ENCODE data around the gene LTB4R2. TPM values are rescaled to one million over a fixed set of nuclear protein-coding genes. Genes with fewer than 3 reads are reported as not detected.

LTB4R2 gene
- total RNA-seq, 1 donor from 2014 or later = 8.2 TPM

DNA sequence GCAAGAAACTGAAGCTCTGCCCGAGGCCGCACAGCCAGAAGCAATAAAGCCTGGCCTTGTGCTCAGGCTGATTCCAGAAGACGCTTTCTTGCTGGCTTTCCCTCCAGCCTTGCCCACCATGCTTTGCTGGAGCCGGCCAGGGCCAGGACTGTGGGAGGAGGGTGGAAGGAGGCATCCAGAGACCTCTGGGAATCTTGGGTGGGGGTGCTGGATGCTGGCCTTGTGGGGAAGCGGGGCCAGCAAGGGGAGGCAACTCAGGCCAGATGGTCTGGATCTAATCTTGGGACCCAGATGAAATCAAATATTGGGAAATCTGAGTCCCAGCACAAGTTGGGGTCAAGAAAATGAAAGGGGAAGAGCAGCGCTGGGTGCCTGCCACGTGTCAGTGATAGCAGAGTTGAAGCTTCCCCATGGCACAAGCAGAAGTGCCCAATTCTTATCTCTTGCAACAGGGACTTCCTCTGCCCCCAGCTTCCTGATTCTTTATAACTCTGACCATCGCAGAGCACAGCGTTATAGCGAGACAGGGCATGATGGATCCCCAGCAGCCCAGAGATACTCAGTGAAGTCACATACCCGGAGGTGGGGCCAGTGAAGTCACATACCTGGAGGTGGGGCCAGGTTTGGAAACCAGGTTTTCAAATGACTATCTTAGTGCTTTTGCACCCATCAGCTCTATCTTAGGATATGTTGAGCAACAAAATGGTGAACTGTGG, 32.2 kb upstream of the LTB4R2 start:
- DNase-seq (ENCODE audit: low spot score) = no peak

DNA sequence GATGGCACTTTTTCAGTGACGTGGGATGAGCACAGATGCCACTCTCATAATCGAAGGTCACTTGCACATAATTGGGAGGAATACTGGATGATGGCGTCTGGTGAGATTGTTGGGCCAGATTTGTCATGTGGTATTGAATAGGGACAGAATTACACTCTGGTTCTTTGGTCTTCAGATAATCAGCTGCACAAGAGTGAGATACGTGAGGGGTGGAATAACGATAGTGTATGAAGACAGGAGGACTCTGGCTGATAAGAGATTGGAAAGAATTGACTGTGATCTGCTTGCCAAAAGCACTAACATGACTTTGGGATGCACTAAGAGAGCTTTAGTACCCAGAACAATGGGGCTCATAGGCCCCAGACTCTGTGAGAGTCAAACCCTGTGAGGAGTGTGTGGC, 31.5 kb upstream of the LTB4R2 start:
- DNase-seq (ENCODE audit: low spot score) = no peak

DNA sequence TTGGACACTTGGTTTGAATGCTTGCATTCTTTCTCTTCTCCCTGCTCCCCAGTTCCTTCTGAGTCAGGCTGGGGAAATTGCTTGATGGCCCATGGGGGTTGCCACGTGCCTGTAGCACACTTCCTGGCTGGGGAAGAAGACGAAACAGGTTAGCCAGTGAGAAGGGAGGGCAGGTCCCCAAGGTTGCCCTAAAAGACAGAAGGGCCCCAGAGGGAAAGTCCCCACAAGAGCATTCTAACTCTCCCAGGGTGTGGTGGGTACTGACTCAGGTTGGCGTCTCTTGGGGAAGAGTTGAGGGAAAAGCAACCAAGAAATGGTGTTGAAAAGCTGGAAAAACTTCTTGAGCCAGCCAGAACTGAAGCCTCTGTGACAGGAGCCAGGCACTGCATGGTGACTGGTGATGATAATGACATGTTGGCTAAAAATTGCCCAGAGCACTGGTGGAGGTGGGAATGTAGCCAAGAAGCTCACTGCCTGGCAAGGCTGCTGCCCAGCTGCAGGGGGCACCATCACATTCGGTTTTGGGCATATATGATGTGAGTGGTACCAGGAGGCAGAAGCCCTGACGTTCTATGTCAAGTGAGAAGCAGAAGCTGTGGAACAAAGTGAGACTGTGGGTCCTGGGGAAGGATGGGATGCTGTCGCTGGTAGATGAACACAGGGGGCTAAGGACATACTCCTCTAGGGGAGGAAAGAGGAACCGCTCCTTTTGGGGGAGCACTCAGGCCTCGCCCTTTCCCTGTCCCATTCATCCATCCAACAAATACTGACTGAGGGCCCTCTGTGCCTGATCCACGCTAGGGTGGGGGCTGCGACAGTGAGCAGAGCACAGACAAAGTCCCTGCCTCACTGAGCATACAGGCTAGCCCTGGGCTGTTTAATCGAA, 30.4 kb upstream of the LTB4R2 start:
- no peak for DNase-seq (ENCODE audit: low spot score)

DNA sequence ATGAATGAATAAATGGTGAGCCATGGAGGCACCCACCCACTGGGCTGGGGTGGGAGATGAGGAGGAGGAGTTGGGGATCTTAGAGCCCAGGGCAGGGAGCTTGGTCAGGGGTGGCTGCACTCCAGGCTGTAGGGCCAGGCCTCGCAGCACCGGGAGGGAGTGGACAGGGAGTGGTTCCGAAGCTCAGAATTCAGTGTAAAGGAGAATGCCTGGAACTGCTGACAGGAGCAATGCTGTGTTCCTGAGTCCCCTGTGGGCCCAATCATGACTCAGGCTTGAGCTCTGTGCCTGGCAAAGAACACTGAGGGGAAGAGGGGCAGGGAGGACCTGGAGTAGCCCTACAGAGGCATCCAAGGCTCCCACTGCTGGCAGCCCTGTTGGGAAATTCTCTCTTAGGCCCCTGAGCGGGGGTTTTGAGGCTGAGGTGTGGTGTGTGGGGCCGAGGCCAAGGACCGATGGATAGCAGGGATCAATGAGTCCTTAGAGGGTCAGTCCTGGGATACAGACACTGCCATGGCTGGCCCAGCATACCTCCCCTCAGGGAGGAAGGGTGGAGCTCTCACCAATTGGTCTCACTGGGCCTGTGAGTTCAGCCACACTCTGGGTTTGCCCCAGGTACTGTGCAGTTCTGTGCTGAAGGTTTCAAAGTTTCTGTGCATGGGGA, 29.0 kb upstream of the LTB4R2 start:
- no peak for DNase-seq (ENCODE audit: low spot score)

DNA sequence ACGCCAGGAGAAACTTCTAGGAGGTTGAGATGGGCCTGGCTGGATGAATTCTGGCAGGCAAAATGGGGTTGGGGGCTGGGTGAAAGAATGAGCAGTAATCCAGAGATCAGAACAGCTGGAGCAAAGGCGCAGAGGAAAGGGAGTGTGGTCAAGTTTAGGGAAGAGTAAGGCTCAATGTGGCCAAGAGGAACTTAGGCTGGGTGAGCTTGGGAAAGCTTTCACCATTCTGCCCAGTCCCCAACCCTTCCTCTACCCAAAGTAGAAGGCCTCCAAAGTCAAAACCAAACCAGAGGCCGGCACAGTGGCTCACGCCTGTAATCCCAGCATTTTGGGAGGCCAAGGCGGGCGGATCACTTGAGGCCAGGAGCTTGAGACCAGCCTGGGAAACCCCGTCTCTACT, 28.3 kb upstream of the LTB4R2 start:
- DNase-seq (ENCODE audit: low spot score) = no peak

DNA sequence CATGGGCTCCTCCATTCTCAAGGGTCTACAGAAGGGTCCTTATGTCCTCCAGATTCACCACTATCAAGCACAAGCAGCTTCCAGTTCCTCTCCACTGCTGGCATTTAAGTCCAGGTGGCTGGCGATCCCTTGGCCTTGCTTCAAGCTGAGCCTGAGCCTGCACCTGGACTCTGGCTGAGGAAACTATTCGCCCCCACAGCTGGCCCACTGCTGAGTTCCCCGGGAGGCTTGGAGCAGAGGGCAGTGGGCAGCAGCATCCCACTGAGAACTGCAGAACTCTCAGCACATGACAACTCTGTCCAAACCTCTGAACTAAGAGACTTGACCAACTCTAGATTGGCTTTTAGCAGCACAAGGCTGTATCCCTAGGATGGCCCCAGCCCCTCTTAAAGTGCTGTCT, 27.2 kb upstream of the LTB4R2 start:
- no peak for DNase-seq (ENCODE audit: low spot score)

DNA sequence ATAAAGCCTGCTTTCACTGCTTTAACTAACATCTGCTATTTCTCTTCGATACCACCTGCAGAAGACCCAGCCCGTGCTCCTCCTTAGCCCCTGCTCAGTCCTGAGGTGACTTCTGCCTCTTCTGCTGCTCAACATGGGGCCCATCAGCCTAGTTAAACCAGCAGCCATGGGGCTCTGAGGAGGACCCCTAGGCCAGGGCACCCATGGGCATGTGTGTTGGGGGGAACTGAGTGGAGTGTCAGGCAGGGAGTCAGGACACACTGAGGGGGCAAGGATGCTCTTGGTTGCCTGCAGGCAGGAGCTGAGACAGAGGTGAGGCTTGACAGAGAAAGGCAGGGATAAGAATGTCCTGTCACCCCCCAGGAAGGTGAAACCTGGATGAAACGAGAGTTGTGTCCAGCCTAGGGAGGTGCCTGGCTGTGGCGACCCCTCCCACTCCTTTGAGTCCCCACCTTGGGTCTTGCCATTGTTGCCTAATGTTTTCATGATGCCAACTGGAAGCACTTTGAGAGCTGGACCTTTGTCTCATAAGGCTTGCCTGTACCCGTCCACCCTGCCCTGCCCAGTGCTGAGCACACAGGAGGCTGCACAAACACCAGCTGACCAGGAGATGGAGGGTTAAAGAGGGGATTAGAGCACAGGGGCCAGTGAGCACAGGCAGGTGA, 26.0 kb upstream of the LTB4R2 start:
- no peak for DNase-seq (ENCODE audit: low spot score)

DNA sequence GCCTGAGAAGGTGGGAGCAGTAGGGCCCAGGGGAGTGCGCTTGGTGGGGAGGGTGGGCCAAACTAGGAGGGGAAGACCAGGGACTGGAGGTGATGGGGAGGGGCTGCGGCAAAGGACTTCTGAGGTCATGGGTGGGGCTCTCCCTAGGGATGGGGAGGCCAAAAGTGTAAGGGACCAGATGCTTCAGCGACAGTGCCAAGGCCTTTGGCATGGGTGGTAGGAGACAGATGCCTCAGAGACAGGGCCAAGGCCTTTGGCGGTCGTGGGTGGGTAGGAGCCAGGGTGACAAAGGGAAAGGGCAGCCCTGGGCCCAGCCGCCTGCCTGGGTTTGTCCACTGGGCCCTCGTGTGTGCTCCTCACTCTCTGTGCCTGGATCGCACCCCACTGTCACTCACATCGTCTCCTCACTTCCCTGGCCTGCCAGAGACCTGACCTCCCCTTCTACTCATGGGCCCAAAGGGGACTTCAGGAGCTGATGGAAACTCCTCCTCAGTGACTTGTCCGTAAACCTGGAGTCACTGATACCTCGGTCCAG, 25.4 kb upstream of the LTB4R2 start:
- DNase-seq (ENCODE audit: low spot score) = no peak

DNA sequence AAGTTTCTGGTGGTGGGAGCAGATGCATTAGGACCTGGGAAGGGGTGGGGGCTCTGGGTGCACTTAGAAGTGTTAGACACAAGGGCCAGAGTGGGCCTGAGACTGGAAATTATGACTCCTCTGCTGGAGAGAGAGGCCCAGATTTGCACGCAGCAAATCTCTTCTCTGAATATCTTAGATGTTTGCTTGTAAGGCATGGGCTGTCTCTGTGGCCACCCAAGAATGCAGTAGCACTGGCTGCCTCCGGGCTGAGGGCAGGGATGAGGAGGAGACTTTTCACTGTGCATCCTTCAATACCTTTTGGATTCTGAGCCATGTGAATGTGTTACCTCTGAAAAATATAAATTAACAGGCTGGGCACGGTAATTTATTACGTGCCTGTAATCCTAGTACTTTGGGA, 24.6 kb upstream of the LTB4R2 start:
- DNase-seq (ENCODE audit: low spot score) = no peak

DNA sequence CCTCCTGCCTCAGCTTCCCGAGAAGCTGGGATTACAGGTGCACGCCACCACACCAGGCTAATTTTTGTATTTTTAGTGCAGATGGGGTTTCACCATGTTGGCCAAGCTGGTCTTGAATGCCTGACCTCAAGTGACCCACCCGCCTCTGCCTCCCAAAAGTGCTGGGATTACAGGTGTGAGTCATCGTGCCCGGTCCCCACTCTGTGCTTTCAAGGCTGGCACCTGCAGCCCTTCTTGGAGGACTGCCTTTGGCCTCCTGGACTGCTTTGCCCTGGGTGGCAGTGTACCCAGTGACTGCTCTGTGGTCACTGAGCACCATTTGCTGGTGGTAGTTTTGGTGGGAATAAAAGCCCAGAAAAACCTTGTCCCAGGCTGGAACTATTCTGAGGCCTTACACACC, 22.9 kb upstream of the LTB4R2 start:
- DNase-seq (ENCODE audit: low spot score) = no peak

DNA sequence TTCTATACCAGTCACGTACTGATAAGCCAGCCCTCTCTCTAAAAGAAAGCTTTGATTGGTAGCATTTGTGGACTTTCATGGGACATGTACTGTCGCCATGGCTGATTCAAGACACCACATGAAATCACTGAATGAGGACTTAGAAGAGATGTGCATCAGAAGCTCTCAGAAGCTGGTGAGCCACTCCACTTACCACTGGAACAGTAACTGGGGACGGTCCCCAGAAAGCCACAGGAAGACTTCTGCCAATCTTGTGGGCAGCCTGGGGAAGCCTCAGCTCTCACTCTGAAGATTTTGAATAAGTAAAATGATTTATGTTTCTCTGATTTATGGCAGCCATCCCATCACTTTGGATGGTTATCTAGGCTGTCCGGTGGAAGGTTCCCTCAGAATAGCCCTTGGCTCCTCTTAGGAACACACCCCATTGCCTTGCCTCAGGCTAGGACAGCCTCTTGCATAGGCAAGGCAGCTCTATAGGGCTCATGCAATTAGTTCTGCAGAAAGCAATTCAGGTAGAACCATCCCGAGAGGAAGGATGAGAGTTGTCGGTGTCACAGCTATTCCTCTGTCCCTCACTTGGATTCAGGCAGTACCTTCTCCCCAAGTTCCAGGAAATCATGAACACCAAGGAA, 20.2 kb upstream of the LTB4R2 start:
- DNase-seq (ENCODE audit: low spot score) = no peak

DNA sequence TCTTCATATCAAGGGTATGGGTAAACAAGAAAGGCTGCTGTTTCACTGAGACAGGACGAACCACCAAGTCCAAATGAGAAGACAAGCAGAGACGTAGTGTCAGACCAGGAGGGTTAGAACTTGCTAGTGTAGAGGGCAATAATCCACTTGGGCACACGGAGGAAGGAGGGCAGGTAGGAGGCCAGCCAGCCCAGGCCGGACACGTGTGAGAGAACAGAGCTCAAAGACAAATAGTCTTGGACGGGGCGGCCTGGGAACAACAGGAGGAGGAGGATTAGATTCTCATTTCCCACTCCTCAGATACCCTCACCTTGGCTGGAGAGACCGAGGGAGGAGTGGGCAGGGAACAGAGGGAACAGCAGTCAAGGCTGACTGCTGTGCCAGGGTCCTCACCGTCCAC, 19.2 kb upstream of the LTB4R2 start:
- DNase-seq (ENCODE audit: low spot score) = no peak

DNA sequence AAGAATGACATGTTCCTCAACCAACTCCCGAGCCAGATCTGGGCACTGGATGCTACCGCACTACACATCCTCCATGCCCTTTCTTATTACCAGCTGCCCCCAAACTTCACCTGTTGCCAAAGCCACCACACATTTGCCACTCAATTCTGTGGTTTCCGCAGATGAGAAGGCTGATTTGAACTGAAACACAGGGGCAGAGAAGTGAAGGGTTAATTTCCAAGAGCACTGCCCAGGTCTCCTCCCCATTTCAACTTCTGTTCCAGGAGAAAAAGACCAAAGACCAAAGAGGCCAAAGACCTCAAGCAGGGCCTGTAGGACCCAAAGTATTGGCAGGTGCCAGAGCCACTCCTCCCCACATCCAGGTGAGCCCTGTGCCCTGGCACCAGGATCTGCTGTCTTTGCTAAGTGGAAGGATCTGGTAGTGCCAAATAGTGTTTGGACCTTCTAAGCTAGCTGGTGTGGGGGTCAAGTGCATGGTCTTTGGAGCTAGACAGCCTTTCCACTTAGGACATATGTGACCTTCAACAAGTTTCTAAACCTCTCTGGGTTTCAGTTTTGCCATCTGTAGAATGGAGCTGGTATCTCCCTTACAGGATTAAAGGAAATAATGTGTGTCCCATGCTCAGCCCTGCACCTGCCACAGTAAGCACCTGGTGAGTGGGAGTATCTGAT, 18.4 kb upstream of the LTB4R2 start:
- DNase-seq (ENCODE audit: low spot score) = no peak

DNA sequence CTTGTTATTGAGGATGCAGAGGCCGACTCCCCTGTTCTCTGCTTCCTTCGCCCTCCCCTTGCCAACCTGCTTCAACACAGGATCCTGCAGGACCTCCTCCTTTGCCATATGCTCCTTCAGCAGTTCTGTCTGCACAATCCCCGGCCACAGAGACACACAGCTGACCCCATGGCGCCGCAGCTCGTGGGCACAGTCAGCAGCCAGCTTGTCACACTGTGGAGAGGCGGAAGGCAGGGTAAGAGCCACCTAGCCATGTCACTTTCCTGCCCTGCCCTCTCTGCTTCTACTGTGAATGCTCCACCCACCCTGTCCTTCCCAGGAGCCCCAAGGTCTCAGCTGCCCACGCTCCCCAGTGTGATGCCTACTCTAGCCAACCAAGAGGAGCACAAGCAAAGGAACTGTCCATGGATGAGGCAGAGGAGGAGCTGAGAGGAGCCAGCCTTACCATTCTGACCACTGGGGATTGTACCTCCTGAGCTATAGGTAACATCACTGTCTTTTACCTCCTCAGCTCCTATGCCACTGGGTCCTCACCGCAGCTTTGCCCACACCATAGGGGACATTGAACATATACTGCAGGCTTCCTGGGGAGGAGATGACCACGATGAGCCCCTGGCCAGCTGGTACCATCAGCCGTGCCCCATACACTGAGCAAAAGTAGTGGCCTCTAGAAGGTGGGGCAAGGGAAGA, 17.7 kb upstream of the LTB4R2 start:
- no peak for DNase-seq (ENCODE audit: low spot score)

DNA sequence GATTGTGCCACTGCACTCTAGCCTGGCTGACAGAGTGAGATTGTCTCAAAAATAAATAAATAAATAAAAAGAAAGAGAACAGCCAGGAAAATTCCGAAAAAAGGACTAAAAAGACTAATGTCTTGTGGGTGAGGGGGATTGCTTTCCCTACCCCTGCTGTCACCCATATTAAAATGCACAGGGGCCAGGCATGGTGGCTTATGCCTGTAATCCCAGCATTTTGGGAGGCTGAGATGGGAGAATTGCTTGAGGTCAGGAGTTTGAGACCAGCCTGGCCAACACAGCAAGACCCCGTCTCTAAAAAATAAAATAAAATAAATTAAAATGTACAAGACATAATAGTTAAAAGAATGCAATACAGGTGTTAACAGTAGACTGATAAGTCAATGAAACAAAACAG, 16.4 kb upstream of the LTB4R2 start:
- no peak for DNase-seq (ENCODE audit: low spot score)

DNA sequence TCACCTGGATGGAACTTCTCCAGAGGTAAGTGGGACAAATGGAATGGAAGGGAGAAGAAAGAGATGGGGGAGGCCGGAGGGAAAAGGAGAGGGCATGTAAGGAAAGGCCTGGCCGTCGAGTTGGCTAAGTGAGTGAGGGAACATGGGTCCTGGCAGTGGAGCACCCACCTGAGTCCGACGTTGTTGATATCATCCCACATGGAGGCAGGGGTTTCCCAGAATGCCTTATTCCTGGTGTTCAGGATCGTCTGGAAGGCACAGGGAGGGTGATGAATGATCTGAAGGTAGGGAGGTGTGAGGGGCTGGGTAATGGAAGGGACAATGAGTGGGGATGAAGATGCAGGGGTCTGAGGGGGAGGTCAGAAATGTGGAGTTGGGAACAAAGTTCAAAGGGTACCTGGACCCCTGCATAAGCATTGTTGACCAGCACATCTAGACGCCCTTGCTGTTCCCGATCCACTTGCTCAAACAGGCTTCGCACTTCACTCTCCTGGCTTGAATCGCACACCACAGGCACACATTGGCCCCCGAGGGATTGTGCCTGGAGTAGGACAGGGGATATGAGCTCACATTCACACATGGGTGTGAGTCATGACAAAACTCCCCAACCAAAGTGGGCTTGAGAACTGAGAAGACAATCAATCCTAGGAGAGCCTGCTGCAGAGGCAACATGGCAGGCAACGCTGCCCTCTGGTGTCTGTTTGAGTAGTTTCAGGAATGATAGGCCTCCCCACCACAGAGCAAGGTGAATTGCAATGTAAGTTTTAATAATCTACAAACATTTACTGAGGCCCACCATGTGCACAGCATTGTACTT, 13.4 kb upstream of the LTB4R2 start:
- DNase-seq (ENCODE audit: low spot score) = peak; percentile 63

DNA sequence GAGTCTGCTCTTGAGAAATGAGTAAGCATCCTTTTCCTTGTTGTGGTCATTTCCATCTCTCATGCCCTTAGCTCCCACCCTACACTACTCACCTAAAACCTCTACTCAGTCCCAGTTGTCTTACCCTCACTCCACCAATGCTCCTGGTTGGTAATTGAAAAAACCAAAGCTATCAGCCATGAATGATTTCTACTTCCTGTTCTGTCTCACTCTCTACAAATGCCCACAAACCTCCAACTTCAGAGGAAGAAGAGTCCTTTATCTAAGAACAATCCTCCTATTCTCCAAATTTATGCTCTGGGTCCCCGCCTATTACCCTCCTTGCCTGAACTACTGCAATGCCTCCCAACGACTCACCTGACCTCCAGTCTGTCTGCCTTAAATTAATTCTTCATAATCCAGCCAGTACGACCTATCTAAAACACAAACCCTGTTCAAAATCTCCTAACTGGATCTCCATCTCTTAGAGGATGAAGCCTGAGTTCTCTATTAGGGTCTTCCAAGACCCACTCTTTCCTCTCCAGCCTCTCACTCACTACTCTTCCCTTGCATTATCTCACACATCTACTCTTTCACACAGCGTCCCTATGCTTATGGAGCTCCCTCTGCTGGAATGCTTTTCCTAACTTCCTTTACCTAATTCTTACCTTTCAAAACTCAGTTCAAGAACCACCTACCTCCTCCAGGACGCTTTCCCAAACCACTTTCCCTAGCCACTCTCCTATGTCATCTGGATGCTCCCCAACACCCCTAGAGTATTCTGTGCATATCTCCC, 12.6 kb upstream of the LTB4R2 start:
- no peak for DNase-seq (ENCODE audit: low spot score)

DNA sequence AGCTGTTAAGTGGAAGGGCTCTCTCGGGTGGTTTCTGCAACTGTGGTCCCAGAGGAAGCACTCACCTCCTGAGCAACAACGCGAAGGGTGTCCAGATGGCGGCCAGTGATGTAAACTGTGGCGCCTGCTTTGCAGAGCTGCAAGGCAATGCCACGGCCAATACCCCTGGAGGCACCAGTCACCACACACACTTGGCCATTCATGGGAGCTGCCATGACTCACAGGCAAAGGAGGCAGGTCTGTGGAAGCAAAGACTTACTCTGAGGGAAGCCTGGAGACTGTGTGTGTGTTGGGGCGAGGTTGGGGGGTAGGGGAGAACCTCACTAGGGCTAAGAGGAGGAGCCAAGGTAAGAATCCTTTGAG, 11.1 kb upstream of the LTB4R2 start:
- no peak for DNase-seq (ENCODE audit: low spot score)
